ENCODE results near the gene USH2A.

GRCh38 chr1:215877452-215877951 is 545.7 kb downstream of the USH2A start:
- TF ChIP-seq CTCF (IDR thresholded peaks at IDR 0.05; ENCODE audit: insufficient read depth, low read depth, low read length) (no peak), EZH2 (IDR thresholded peaks at IDR 0.05; ENCODE audit: insufficient read depth, low read length) (no peak)
